Measurements from ENCODE around the gene SDCCAG8. TPM values are rescaled to one million over a fixed set of nuclear protein-coding genes. Genes with fewer than 3 reads are reported as not detected.

Gene SDCCAG8
- total RNA-seq, 4 donors from 2014 or later, result 37.1 to 60.2 (median 48.6) TPM

- ATAC-seq (ENCODE audit: low FRiP score) (no peak), DNase-seq (ENCODE audit: low spot score) (no peak)
- TF ChIP-seq CTCF (IDR thresholded peaks at IDR 0.05), result no peak
Observed at GRCh38 chr1:243499248-243499647, 243.4 kb downstream of the SDCCAG8 start.

DNA sequence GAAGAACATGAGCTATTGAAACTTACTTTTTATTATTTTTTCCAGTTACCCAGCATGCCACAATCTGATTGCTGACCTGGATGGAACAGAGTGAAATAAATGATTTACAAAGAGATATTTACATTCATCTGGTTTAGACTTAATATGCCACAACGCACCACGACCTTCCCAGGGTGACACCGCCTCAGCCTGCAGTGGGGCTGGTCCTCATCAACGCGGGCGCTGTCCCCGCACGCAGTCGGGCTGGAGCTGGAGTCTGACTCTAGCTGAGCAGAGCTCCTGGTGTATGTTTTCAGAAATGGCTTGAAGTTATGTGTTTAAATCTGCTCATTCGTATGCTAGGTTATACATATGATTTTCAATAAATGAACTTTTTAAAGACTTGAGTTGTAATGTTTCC is 243.9 kb downstream of the SDCCAG8 start:
- no peak for TF ChIP-seq CTCF (IDR thresholded peaks at IDR 0.05)
- DNase-seq (ENCODE audit: low spot score) (no peak), ATAC-seq (ENCODE audit: low FRiP score) (no peak)

GRCh38 chr1:243500512-243500911 is 244.7 kb downstream of the SDCCAG8 start:
- ATAC-seq (ENCODE audit: low FRiP score) (no peak), DNase-seq (ENCODE audit: low spot score) (no peak)
- TF ChIP-seq CTCF (IDR thresholded peaks at IDR 0.05), result no peak

DNA sequence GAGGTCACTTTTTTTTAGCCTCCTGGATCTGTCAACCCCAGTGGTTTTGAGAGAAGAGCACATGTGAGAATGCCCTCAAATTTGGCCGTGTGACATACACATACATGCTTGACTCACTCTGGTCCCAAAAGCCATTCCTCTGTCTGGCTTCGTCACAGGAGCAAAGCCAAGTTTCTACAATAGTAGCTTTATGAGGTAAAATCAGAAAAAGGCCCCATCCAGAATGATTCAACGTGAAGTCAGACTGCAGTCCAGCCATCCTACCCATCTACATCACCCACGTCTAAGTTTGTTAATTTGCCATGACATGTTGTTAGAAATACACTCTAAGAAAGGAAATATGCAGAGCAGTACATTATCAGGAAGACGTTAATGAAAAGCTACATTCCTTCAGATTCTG is 245.2 kb downstream of the SDCCAG8 start:
- TF ChIP-seq CTCF (IDR thresholded peaks at IDR 0.05), result no peak
- DNase-seq (ENCODE audit: low spot score) (no peak), ATAC-seq (ENCODE audit: low FRiP score) (no peak)

DNA sequence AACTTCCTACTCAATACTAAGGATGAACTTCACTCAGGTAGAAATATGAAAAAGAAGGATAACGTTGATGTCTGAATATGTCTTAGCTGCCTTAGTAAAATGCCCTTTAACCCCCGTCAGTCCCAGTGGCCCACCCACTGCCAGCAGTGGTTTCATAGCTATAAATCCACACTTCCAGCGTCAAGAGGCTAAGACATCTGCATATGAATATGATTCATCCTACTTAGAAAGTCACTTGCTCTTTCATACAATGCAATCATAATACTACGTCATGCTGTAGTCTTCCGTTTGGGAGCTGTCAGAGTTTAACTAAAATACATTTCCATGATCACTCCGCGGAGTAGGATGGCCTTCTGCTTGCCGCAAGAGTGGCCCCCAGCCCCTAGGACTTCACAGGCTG is 247.3 kb downstream of the SDCCAG8 start:
- DNase-seq (ENCODE audit: low spot score) (no peak), ATAC-seq (ENCODE audit: low FRiP score) (no peak)
- TF ChIP-seq CTCF (IDR thresholded peaks at IDR 0.05), result no peak

DNA sequence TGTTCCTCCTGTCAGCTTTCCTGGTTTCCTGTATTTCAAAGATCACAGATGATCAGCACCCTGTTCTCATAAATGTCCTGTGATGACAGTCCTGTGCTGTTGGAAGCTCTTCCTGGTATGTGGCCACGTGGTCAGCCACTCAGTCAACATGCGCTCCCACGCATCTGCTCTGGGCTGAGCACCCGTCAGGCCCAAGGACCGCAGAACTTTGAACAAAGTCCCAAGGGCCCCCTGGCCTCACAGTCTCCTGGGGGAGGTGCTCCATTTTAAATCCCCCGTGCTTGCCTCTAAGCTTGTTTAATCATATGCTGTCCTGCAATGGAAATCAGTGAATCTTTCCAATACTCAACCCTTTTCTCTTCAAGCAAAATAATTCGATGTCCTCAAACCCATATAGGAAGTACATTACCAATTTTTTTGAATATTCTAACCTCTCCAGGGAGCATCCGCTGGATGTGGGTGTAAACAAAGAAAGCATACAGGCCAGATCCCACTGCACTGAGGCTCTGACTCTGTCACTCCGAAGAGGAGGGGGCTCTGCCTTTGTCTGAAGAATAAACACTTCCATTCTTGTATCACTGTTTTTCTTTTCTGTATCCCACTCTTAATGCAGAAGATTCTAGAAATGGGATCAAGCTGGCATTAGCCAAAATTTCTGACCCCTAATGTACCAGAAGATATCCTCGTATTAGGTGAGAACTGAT is 250.3 kb downstream of the SDCCAG8 start:
- DNase-seq (ENCODE audit: low spot score) (no peak), ATAC-seq (ENCODE audit: low FRiP score) (no peak)
- no peak for TF ChIP-seq CTCF (IDR thresholded peaks at IDR 0.05)

DNA sequence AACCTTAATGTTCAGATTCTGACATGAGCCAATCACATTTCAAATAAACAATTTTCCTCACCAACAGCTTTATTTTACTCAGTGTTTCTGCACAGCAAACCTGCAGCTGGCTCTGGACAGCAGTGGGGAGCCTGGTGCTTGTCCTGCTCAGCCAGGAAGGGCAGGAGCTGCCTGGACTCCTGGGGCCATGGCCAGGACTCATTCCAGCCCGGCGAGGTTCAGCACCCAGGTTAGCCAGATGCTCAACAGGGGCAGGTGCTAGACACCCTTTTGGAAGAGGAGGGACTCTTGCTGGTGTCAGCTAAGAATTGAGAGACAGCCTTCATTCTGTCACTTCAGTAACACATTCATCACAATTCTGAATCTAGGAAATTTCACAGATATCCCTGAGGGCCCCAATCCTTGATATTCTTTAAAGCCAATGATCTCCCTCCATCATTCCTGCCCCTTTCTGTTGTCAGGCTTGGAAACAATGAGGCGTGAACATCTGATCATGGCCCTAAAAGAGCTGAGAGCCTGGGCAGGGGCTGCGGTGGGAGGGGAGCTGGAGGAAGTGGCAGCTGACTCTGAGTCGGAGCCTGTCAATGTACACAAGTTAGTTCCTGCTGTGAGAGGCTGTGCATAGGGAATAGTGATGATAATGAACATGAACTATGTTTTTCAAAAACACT is 251.3 kb downstream of the SDCCAG8 start:
- DNase-seq (ENCODE audit: low spot score) (no peak), ATAC-seq (ENCODE audit: low FRiP score) (no peak)
- no peak for TF ChIP-seq CTCF (IDR thresholded peaks at IDR 0.05)
